Measurements from ENCODE around the gene OGFRL1.

The OGFRL1 gene

GRCh38 chr6:71333697-71334096, 45.1 kb downstream of the OGFRL1 start:
- DNase-seq (ENCODE audit: low read depth in 2 of 2), result no peak

- no peak for DNase-seq (ENCODE audit: low read depth in 2 of 2)
These were observed 46.2 kb downstream of the OGFRL1 start for GRCh38 chr6:71334768-71335167.

DNA sequence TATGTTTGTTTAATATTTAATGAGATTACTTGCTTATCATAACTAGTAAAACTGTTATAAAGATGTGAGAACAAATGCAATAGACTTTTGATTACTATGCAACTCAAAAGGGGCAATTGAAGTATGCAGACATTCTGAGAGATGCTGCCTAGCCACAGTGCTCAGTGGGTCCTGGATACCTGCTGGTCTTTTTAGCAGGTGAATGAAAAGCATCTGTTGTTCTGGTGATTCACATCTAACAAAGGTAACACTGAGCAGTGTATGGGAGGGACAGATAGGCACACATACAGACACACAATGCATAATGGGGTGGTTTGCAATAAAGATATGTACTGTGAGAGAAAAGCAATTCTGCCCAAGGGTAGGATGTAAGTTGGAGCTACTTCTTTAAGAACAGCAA, 46.9 kb downstream of the OGFRL1 start:
- no peak for DNase-seq (ENCODE audit: low read depth in 2 of 2)

GRCh38 chr6:71336901-71337300, 48.3 kb downstream of the OGFRL1 start:
- DNase-seq (ENCODE audit: low read depth in 2 of 2), result no peak

GRCh38 chr6:71338540-71339316, 50.1 kb downstream of the OGFRL1 start:
- DNase-seq (ENCODE audit: low read depth in 2 of 2), result no peak

DNA sequence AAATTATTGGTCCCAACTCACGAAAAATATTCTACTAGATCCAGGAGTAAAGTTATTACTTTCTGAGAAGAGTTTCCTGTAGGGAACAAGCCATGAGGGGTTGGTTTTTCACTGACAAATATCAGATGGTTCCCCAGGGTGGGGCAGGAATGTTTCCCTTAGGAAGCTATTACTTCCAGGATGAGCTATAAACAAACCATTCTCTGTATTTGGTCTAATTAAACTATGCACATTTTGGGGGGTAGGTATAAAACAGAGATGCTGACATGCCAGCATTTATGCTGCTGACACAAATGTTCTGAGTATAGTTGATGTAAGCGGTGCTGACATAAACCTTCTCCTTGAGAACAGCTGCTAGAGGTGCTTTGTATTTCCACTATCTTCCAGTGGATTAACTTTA, 54.2 kb downstream of the OGFRL1 start:
- no peak for DNase-seq (ENCODE audit: low read depth in 2 of 2)

DNA sequence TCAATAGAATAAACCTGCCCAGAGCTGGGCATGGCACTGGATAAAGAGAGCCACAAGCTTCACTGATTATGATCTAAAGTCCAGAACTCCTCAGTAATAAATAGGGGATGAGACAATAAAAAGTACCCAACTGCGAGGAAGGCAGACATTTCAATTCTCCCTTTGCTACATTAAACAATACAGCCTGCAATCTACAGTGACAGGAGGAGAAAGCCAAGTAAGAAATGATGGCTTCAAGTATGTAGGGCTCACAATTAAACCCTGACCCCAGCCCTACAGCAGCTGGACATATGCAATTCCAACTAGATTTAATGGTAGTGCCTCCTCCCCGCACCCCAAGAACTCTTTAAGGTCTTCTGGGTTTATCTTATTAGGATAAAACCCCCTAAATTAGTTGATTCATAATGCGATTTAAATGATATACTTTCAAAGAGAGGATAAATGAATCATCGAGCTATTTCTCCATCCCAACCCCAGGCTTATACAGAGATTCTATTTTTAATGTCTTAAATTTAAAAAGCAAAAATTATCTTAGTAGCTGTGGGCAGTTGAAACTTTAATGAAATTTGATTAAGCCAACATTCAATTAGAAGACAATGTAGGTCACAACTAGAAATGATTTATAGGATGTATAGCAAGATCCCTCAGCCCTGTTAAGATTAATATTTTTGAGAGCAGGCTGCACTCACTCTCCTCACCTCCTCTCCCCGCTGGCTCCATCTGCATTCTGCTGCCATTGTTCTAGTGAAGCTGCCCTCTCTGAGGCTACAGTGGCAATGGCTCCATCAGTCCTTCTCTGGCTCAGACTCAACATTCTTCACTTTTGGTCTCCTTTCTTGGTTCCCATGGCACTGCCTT, 57.1 kb downstream of the OGFRL1 start:
- no peak for DNase-seq (ENCODE audit: low read depth in 2 of 2)

- no peak for DNase-seq (ENCODE audit: low read depth in 2 of 2)
These were observed 57.7 kb downstream of the OGFRL1 start for GRCh38 chr6:71346334-71346694.

GRCh38 chr6:71347119-71347518, 58.5 kb downstream of the OGFRL1 start:
- DNase-seq (ENCODE audit: low read depth in 2 of 2), result no peak

GRCh38 chr6:71349395-71349794, 60.8 kb downstream of the OGFRL1 start:
- no peak for DNase-seq (ENCODE audit: low read depth in 2 of 2)

DNA sequence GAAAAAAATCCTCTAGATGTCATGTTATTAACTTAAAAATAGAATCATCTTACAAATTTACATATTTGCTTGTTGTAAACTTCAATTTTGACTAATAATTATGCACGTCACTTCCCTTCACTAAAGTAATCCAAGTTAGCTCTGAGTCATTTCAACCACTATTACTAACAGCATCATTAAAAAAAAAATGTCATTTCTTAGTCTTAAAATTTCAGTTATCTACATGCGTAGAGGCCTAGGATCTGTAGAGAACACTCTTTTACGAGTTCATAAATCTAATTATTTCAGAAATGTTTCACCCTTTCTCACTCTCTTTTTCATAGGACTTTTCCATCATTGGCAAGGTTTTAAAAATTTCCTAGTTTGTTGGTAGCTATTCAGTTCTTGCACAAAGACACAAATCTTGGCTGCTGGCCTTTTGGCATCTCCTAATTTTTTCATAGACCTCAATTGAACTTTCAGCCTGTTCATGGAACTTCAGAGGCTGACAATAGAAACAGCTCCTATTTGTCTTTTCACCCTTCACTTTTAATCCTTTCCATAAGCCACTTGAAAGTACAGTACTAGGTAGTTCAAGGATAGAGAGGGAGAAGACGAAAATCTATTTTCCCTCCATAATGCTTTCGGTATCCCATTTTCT, 61.5 kb downstream of the OGFRL1 start:
- no peak for DNase-seq (ENCODE audit: low read depth in 2 of 2)

DNA sequence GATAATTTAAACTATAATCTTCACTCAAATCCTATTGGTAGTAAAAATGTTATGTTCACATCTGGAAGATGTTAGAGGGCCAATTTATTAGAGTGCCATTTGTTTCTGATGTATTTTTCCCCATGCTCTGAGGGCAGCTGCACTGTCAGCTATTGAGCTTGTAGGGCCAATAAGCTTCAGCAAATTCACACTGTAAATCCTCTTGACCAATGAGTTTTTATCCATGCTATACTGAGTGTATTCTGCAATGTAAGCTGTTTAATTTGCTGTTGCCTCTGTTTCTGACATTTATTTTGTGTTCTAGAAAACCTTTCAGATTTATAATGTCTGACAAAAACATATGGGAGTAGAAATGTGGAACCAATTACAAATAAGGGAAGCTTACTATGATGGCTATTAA, 62.6 kb downstream of the OGFRL1 start:
- no peak for DNase-seq (ENCODE audit: low read depth in 2 of 2)
